ENCODE results near the gene GPA33.
"Not testable (repeated sequence)": the region's sequence is repeated elsewhere in the genome, so short reads cannot be mapped to it uniquely, and the experiment has no call there.

The GPA33 gene

DNA sequence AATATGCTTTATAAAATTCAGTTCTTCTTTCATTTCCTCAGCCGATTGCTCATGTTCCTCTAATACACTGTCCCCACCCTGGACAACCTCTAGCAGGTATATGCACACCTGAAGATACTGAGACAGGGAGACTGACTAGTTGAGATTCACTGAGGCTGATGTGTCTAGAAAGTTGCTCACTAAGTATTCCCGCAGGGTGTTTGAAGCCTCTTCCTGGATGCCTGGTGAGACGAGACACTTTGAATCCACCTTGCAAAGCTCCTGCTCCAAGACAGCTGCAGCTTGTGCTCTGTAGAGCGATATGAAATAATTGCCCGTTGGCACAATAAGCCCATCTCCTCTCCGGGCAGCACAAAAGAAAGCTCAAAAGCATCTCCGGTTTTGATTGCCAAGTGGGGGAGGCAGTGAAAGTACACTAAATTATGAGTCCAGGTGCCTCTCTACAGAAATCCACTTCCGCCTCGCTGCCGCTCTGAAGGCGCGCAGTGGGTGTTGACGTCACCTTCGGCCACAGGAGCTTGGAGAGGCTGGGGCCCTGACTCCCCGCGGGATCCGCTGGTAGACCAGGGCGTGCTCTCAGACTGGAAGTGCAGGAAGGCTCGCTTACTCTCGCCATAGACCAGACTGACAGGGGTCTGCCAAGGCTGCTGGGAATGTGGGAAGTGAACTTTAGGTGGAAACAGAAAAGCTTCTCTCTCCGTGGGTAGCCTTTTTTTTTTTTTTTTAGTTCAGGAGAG, 46.3 kb downstream of the GPA33 start:
- Histone ChIP-seq H3K9ac (ENCODE audit: low read length) (peak overlapping the region; percentile 55), H3K4me1 (ENCODE audit: insufficient read depth, low read length) (peaks cover 14% of the 10 kb centered on the region), H3K27me3 (ENCODE audit: control insufficient read depth in 1 of 2, insufficient read depth in 2 of 2, low read length in 2 of 2) (no peaks in the 10 kb centered on the region), H3K4me3 (ENCODE audit: low read depth in 1 of 2, low read length in 2 of 2) (peak overlapping the region; percentile 33 to 75), H3K27ac (ENCODE audit: low read depth, low read length) (no peak overlapping the region), H3K9me3 (ENCODE audit: low read length) (no peaks in the 10 kb centered on the region), H3K36me3 (ENCODE audit: insufficient read depth, low read length) (no peaks in the 10 kb centered on the region)

- H3K4me3 ChIP-seq (ENCODE audit: low read depth in 1 of 2, low read length in 2 of 2): no peak overlapping the region
- no peak overlapping the region for H3K9ac ChIP-seq (ENCODE audit: low read length)
- no peaks in the 10 kb centered on the region for H3K9me3 ChIP-seq (ENCODE audit: low read length)
- H3K4me1 ChIP-seq (ENCODE audit: insufficient read depth, low read length): no peaks in the 10 kb centered on the region
- no peaks in the 10 kb centered on the region for H3K36me3 ChIP-seq (ENCODE audit: insufficient read depth, low read length)
- no peak overlapping the region for H3K27ac ChIP-seq (ENCODE audit: low read depth, low read length)
- H3K27me3 ChIP-seq (ENCODE audit: control insufficient read depth in 1 of 2, insufficient read depth in 2 of 2, low read length in 2 of 2): no peaks in the 10 kb centered on the region
Observed at GRCh38 chr1:167033646-167034045, 56.5 kb downstream of the GPA33 start.

- H3K4me1 ChIP-seq (ENCODE audit: insufficient read depth, low read length); H3K9ac ChIP-seq (ENCODE audit: low read length); H3K9me3 ChIP-seq (ENCODE audit: low read length); H3K27me3 ChIP-seq (ENCODE audit: control insufficient read depth in 1 of 2, insufficient read depth in 2 of 2, low read length in 2 of 2); H3K4me3 ChIP-seq (ENCODE audit: low read depth in 1 of 2, low read length in 2 of 2); H3K27ac ChIP-seq (ENCODE audit: low read depth, low read length); H3K36me3 ChIP-seq (ENCODE audit: insufficient read depth, low read length): not testable (repeated sequence)
Observed at GRCh38 chr1:167029553-167029952, 60.6 kb downstream of the GPA33 start.

GRCh38 chr1:167022384-167022783, 67.8 kb downstream of the GPA33 start:
- Histone ChIP-seq H3K36me3 (ENCODE audit: insufficient read depth, low read length) (no peaks in the 10 kb centered on the region), H3K9me3 (ENCODE audit: low read length) (no peaks in the 10 kb centered on the region), H3K4me3 (ENCODE audit: low read depth in 1 of 2, low read length in 2 of 2) (no peak overlapping the region), H3K4me1 (ENCODE audit: insufficient read depth, low read length) (no peaks in the 10 kb centered on the region), H3K9ac (ENCODE audit: low read length) (no peak overlapping the region), H3K27me3 (ENCODE audit: control insufficient read depth in 1 of 2, insufficient read depth in 2 of 2, low read length in 2 of 2) (peaks cover 0 to 4% of the 10 kb centered on the region in 2 donors), H3K27ac (ENCODE audit: low read depth, low read length) (no peak overlapping the region)

GRCh38 chr1:167016100-167016750, 74.0 kb downstream of the GPA33 start:
- Histone ChIP-seq H3K4me1 (ENCODE audit: insufficient read depth, low read length) (no peaks in the 10 kb centered on the region), H3K36me3 (ENCODE audit: insufficient read depth, low read length) (no peaks in the 10 kb centered on the region), H3K9me3 (ENCODE audit: low read length) (no peaks in the 10 kb centered on the region), H3K9ac (ENCODE audit: low read length) (no peak overlapping the region), H3K4me3 (ENCODE audit: low read depth in 1 of 2, low read length in 2 of 2) (no peak overlapping the region), H3K27ac (ENCODE audit: low read depth, low read length) (no peak overlapping the region), H3K27me3 (ENCODE audit: control insufficient read depth in 1 of 2, insufficient read depth in 2 of 2, low read length in 2 of 2) (no peaks in the 10 kb centered on the region)

- no peak overlapping the region for H3K9ac ChIP-seq (ENCODE audit: low read length)
- no peaks in the 10 kb centered on the region for H3K9me3 ChIP-seq (ENCODE audit: low read length)
- H3K4me1 ChIP-seq (ENCODE audit: insufficient read depth, low read length): no peaks in the 10 kb centered on the region
- no peak overlapping the region for H3K4me3 ChIP-seq (ENCODE audit: low read depth in 1 of 2, low read length in 2 of 2)
- no peak overlapping the region for H3K27ac ChIP-seq (ENCODE audit: low read depth, low read length)
- no peaks in the 10 kb centered on the region for H3K36me3 ChIP-seq (ENCODE audit: insufficient read depth, low read length)
- no peaks in the 10 kb centered on the region for H3K27me3 ChIP-seq (ENCODE audit: control insufficient read depth in 1 of 2, insufficient read depth in 2 of 2, low read length in 2 of 2)
Observed at GRCh38 chr1:167013108-167013929, 76.9 kb downstream of the GPA33 start.

DNA sequence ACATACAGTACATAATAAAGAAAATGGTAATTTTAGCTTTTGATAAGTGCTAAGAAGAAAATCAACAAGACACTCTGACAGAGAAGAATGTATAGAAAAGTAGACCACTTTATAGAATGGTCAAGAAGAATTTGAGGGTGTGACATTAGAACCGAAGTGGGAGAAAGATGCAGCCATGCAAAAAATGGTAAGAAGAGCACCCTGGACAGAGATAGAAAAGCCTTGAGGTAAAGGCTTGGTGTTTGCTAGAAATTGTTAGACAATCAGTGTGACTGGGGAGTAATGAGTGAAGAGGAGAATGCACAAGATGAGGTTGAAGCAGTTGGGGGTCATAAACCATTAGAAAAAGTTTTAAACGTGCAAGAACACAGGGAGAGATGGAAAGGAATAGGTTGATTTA, 77.6 kb downstream of the GPA33 start:
- Histone ChIP-seq H3K4me3 (ENCODE audit: low read depth in 1 of 2, low read length in 2 of 2) (no peak overlapping the region), H3K36me3 (ENCODE audit: insufficient read depth, low read length) (no peaks in the 10 kb centered on the region), H3K27me3 (ENCODE audit: control insufficient read depth in 1 of 2, insufficient read depth in 2 of 2, low read length in 2 of 2) (no peaks in the 10 kb centered on the region), H3K4me1 (ENCODE audit: insufficient read depth, low read length) (no peaks in the 10 kb centered on the region), H3K9ac (ENCODE audit: low read length) (no peak overlapping the region), H3K27ac (ENCODE audit: low read depth, low read length) (no peak overlapping the region), H3K9me3 (ENCODE audit: low read length) (no peaks in the 10 kb centered on the region)

DNA sequence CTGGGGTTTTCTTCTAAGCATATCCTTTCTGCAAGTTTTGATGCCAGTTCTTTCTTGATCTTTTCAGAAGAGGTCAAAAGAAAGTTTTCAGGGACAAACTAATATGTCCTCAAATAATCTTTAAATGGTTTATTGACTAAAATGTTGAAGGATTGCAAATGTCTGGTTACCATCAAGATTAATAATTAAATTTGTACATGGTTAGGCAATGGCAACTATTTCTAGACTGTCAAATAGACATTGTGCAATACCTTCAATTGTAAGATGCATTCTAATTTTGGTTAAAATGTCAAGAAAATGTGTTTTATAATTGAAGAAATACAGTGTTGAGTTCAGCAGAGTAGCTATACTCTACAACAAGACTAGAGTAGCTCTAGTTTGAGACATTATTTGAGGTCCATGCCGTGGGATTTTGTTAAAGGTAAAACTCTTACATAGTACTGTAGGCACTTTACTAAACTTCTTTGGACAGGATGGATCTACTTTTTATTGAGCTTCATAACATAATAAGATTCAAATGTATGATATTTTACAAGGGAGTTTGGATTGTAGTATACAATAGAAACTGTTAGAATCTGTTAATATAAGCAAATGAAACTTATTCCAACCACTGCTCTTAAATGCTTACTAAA, 78.5 kb downstream of the GPA33 start:
- Histone ChIP-seq H3K9ac (ENCODE audit: low read length) (no peak overlapping the region), H3K27ac (ENCODE audit: low read depth, low read length) (no peak overlapping the region), H3K4me1 (ENCODE audit: insufficient read depth, low read length) (no peaks in the 10 kb centered on the region), H3K9me3 (ENCODE audit: low read length) (no peaks in the 10 kb centered on the region), H3K4me3 (ENCODE audit: low read depth in 1 of 2, low read length in 2 of 2) (no peak overlapping the region), H3K36me3 (ENCODE audit: insufficient read depth, low read length) (no peaks in the 10 kb centered on the region), H3K27me3 (ENCODE audit: control insufficient read depth in 1 of 2, insufficient read depth in 2 of 2, low read length in 2 of 2) (no peaks in the 10 kb centered on the region)

- H3K36me3 ChIP-seq (ENCODE audit: insufficient read depth, low read length): no peaks in the 10 kb centered on the region
- no peaks in the 10 kb centered on the region for H3K4me1 ChIP-seq (ENCODE audit: insufficient read depth, low read length)
- no peak overlapping the region for H3K4me3 ChIP-seq (ENCODE audit: low read depth in 1 of 2, low read length in 2 of 2)
- no peaks in the 10 kb centered on the region for H3K9me3 ChIP-seq (ENCODE audit: low read length)
- H3K27ac ChIP-seq (ENCODE audit: low read depth, low read length): no peak overlapping the region
- no peak overlapping the region for H3K9ac ChIP-seq (ENCODE audit: low read length)
- no peaks in the 10 kb centered on the region for H3K27me3 ChIP-seq (ENCODE audit: control insufficient read depth in 1 of 2, insufficient read depth in 2 of 2, low read length in 2 of 2)
Observed at GRCh38 chr1:167003711-167004110, 86.5 kb downstream of the GPA33 start.
